Transverse colon (tissue), 4 donors: ENCODE measurements around the gene PRPF40B.

Source experiments
- CTCF ChIP-seq, 5 experiments: fragments of 200-600 bp in 3 of 5; fragments of 450-650 bp in 2 of 5; sonication (generic) in 3 of 5; IDR thresholded peaks; 1 replicate in 2 of 5; 2 replicates in 3 of 5; pipeline ENCODE4 v1.5.1; 2016 to 2017; ENCODE audit warnings: antibody characterized with exemption in 5 of 5, inconsistent platforms in 3 of 5, mild to moderate bottlenecking in 2 of 5, moderate library complexity in 1 of 5
- EP300 ChIP-seq: sonication (generic); formaldehyde crosslinking; IDR thresholded peaks from one replicate; pipeline ENCODE4 v1.6.1; 2017; ENCODE audit warnings: antibody characterized with exemption, low read depth
- POLR2A ChIP-seq: fragments of 450-650 bp; IDR thresholded peaks from one replicate; pipeline ENCODE4 v1.6.1; 2016; ENCODE audit warnings: antibody characterized with exemption, mild to moderate bottlenecking, moderate library complexity
- POLR2AphosphoS5 ChIP-seq, 3 donors: sonication (generic); formaldehyde crosslinking; IDR thresholded peaks; one replicate each; pipeline ENCODE4 v1.6.1; 2016; ENCODE audit warnings: antibody characterized with exemption in 3 of 3

- TF ChIP-seq POLR2A (no peak), CTCF (IDR thresholded peaks at IDR 0.05) (no peak), POLR2AphosphoS5 (IDR thresholded peaks at IDR 0.05) (no peak), EP300 (no peak)
Observed at GRCh38 chr12:49693931-49694444, 70.6 kb downstream of the PRPF40B start.
